Trophoblast cell (in vitro differentiated cells and primary cell): ENCODE measurements around the gene MMP24OS.
A peak's percentile ranks its signal among the peaks of the same experiment; 100 is the strongest.

Experiments
- DNase-seq, 2 donors: peaks; one replicate each; pipeline ENCODE4 v3.0.0-alpha.2; 2016
- H2AFZ ChIP-seq: 2 replicates; pipeline ENCODE4 v1.6.1; 2013; ENCODE audit warnings: low read length, moderate library complexity, mild to moderate bottlenecking; ENCODE audit not compliant: insufficient read depth, poor library complexity
- H2AK5ac ChIP-seq: 2 replicates; pipeline ENCODE4 v1.6.1; 2013; ENCODE audit warnings: mild to moderate bottlenecking, low read length
- H2BK120ac ChIP-seq: 2 replicates; pipeline ENCODE4 v1.6.1; 2013; ENCODE audit warnings: low read length, mild to moderate bottlenecking, moderate library complexity; ENCODE audit not compliant: insufficient read depth, poor library complexity
- H2BK12ac ChIP-seq: 2 replicates; pipeline ENCODE4 v1.6.1; 2013; ENCODE audit warnings: mild to moderate bottlenecking, low read length, moderate library complexity
- H2BK5ac ChIP-seq: 2 replicates; pipeline ENCODE4 v1.6.1; 2013; ENCODE audit warnings: low read length, low read depth, moderate library complexity, mild to moderate bottlenecking; ENCODE audit not compliant: poor library complexity
- H3K14ac ChIP-seq: 2 replicates; pipeline ENCODE4 v1.6.1; 2013; ENCODE audit warnings: mild to moderate bottlenecking, low read length
- H3K18ac ChIP-seq: 2 replicates; pipeline ENCODE4 v1.6.1; 2013; ENCODE audit warnings: mild to moderate bottlenecking, low read length
- H3K23ac ChIP-seq: 2 replicates; pipeline ENCODE4 v1.6.1; 2013; ENCODE audit warnings: low read length
- H3K27ac ChIP-seq: 2 replicates; pipeline ENCODE4 v1.5.1; 2013; ENCODE audit warnings: low read depth, mild to moderate bottlenecking, inconsistent platforms, low read length, moderate library complexity
- H3K27me3 ChIP-seq: 2 replicates; pipeline ENCODE4 v1.6.1; 2013; ENCODE audit warnings: inconsistent platforms, mild to moderate bottlenecking, low read length, moderate library complexity; ENCODE audit not compliant: insufficient read depth
- H3K36me3 ChIP-seq, 2 experiments: 1 replicate in 1 of 2; 2 replicates in 1 of 2; pipeline ENCODE4 v1.6.1; 2013; ENCODE audit warnings: low read length in 2 of 2, mild to moderate bottlenecking in 2 of 2, moderate library complexity in 1 of 2; ENCODE audit not compliant: insufficient read depth in 2 of 2, control insufficient read depth in 1 of 2
- H3K4ac ChIP-seq: 2 replicates; pipeline ENCODE4 v1.6.1; 2013; ENCODE audit warnings: low read depth, mild to moderate bottlenecking, low read length, moderate library complexity
- H3K4me1 ChIP-seq, 2 experiments: 1 replicate in 1 of 2; 2 replicates in 1 of 2; pipeline ENCODE4 v1.6.1; 2013; ENCODE audit warnings: low read length in 2 of 2, mild to moderate bottlenecking in 2 of 2, moderate library complexity in 1 of 2; ENCODE audit not compliant: insufficient read depth in 2 of 2, control insufficient read depth in 1 of 2
- H3K4me2 ChIP-seq: 2 replicates; pipeline ENCODE4 v1.6.1; 2013; ENCODE audit warnings: inconsistent platforms, mild to moderate bottlenecking, low read length, moderate library complexity
- H3K4me3 ChIP-seq: 2 replicates; pipeline ENCODE4 v1.5.1; 2013; ENCODE audit warnings: mild to moderate bottlenecking, low read depth, low read length, inconsistent platforms
- H3K79me1 ChIP-seq: one replicate; pipeline ENCODE4 v1.6.1; 2013; ENCODE audit warnings: low read length
- H3K79me2 ChIP-seq: 2 replicates; pipeline ENCODE4 v1.6.1; 2013; ENCODE audit warnings: low read length, mild to moderate bottlenecking; ENCODE audit not compliant: control insufficient read depth, insufficient read depth, poor library complexity
- H3K9ac ChIP-seq: 2 replicates; pipeline ENCODE4 v1.6.1; 2013; ENCODE audit warnings: mild to moderate bottlenecking, low read length
- H3K9me3 ChIP-seq: 2 replicates; pipeline ENCODE4 v1.6.1; 2013; ENCODE audit warnings: low read depth, mild to moderate bottlenecking, control low read depth, inconsistent platforms, low read length; ENCODE audit not compliant: insufficient read depth
- H4K12ac ChIP-seq: 2 replicates; pipeline ENCODE4 v1.6.1; 2013; ENCODE audit warnings: low read depth, mild to moderate bottlenecking, low read length, moderate library complexity
- H4K8ac ChIP-seq: 2 replicates; pipeline ENCODE4 v1.6.1; 2013; ENCODE audit warnings: low read depth, mild to moderate bottlenecking, low read length, moderate library complexity
- H4K91ac ChIP-seq: one replicate; pipeline ENCODE4 v1.6.1; 2013; ENCODE audit warnings: low read depth, mild to moderate bottlenecking, low read length, moderate library complexity
- WGBS: extraction: QIAGEN DNeasy Blood & Tissue Kit; methylation state at CpG from one replicate; pipeline ENCODE4 v1.1.7; 2013; ENCODE audit warnings: missing lambda C conversion rate; ENCODE audit not compliant: insufficient read length, insufficient coverage; ENCODE audit errors: extremely low coverage; 5-methylcytosine and 5-hydroxymethylcytosine counted together

Gene MMP24OS

GRCh38 chr20:35271073-35271882 lies 6.6 kb downstream of the MMP24OS start:
- Histone ChIP-seq H2BK5ac (no peak overlapping the region), H3K27me3 (no peaks in the 10 kb centered on the region), H3K79me1 (peaks cover 24% of the 10 kb centered on the region), H3K14ac (no peak overlapping the region), H3K27ac (no peak overlapping the region), H2AK5ac (no peak overlapping the region), H2BK120ac (no peak overlapping the region), H3K36me3 (peaks cover 14 to 15% of the 10 kb centered on the region in 2 experiments), H4K8ac (no peak overlapping the region), H3K18ac (no peak overlapping the region), H4K12ac (no peak overlapping the region), H3K4me1 (peaks cover 29% of the 10 kb centered on the region in 2 experiments), H3K9me3 (no peaks in the 10 kb centered on the region), H3K4me2 (no peak overlapping the region), H3K4me3 (no peak overlapping the region), H3K9ac (no peak overlapping the region), H4K91ac (peak overlapping the region; percentile 9), H3K4ac (no peak overlapping the region), H2AFZ (no peak overlapping the region), H3K79me2 (peaks cover 2% of the 10 kb centered on the region), H2BK12ac (peak overlapping the region; percentile 51), H3K23ac (no peak overlapping the region)
- WGBS = no CpG with 5 or more reads among the region's 20 CpGs
- DNase-seq = no peak

GRCh38 chr20:35270021-35270902 lies 7.7 kb downstream of the MMP24OS start:
- DNase-seq = peak; percentile 26 to 56
- no CpG with 5 or more reads among the region's 19 CpGs for WGBS
- H3K23ac ChIP-seq = no peak overlapping the region
- peak overlapping the region; percentile 33 for H2BK12ac ChIP-seq
- H3K79me1 ChIP-seq = peaks cover 24% of the 10 kb centered on the region
- H3K79me2 ChIP-seq = peaks cover 2% of the 10 kb centered on the region
- no peak overlapping the region for H4K8ac ChIP-seq
- peak overlapping the region; percentile 1 for H4K91ac ChIP-seq
- peak overlapping the region; percentile 43 for H2BK120ac ChIP-seq
- H3K27ac ChIP-seq = peak overlapping the region; percentile 29
- H3K27me3 ChIP-seq = no peaks in the 10 kb centered on the region
- H3K4ac ChIP-seq = no peak overlapping the region
- peaks cover 29% of the 10 kb centered on the region in 2 experiments for H3K4me1 ChIP-seq
- H3K36me3 ChIP-seq = peaks cover 4 to 6% of the 10 kb centered on the region in 2 experiments
- H2BK5ac ChIP-seq = peak overlapping the region; percentile 32
- no peak overlapping the region for H4K12ac ChIP-seq
- H2AK5ac ChIP-seq = peak overlapping the region; percentile 38
- H3K4me2 ChIP-seq = no peak overlapping the region
- H3K9ac ChIP-seq = no peak overlapping the region
- H3K4me3 ChIP-seq = no peak overlapping the region
- no peak overlapping the region for H3K18ac ChIP-seq
- no peak overlapping the region for H2AFZ ChIP-seq
- H3K9me3 ChIP-seq = no peaks in the 10 kb centered on the region
- H3K14ac ChIP-seq = peak overlapping the region; percentile 40

DNA sequence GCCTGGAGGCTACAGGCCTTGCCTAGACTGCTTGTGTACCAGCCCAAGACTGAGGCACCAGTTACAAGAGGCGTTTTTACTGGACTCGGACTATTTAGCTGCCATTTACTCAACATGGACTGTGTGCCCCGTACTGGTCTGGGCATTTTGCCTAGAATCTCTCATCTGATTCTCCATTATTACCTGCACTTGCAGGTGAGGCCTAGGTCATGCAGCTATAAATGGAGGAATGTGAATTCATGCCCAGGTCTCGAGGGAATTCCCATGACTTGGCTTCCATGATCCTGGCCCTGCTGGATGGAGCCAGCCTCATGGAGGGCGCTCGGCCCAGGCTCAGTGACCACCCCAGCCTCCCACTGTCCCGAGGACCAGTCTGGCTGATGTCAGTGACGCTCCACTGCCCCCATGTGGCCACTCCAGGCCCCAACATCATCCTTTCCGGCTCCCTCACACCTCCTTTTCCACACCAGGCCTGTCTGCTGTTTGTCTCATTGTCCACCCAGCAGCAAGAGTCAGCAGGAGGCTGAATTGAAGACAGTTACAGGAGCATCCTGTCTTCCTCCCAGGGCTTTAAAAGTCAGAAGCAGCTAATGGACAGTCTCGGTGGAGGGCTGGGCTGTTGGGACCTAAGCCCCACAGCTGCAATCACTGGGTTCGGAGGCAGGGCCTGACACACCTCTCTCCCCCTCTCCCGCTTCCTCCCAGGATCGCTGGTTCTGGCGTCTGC lies 8.7 kb downstream of the MMP24OS start:
- peak overlapping the region; percentile 20 for H2BK120ac ChIP-seq
- H2BK12ac ChIP-seq = peak overlapping the region; percentile 2
- H4K12ac ChIP-seq = no peak overlapping the region
- H3K79me2 ChIP-seq = peaks cover 2% of the 10 kb centered on the region
- H2AK5ac ChIP-seq = no peak overlapping the region
- no peak overlapping the region for H4K8ac ChIP-seq
- no peak overlapping the region for H2BK5ac ChIP-seq
- H3K4me2 ChIP-seq = no peak overlapping the region
- H3K79me1 ChIP-seq = peaks cover 26% of the 10 kb centered on the region
- no peak overlapping the region for H3K18ac ChIP-seq
- H3K23ac ChIP-seq = no peak overlapping the region
- no peak overlapping the region for H2AFZ ChIP-seq
- no peaks in the 10 kb centered on the region for H3K27me3 ChIP-seq
- no CpG with 5 or more reads among the region's 14 CpGs for WGBS
- DNase-seq = peak; percentile 38 to 70
- H3K9me3 ChIP-seq = no peaks in the 10 kb centered on the region
- H3K27ac ChIP-seq = peak overlapping the region; percentile 29
- peaks cover 2 to 3% of the 10 kb centered on the region in 2 experiments for H3K36me3 ChIP-seq
- peaks cover 34 to 35% of the 10 kb centered on the region in 2 experiments for H3K4me1 ChIP-seq
- H3K9ac ChIP-seq = no peak overlapping the region
- H4K91ac ChIP-seq = peak overlapping the region; percentile 1
- H3K4me3 ChIP-seq = no peak overlapping the region
- H3K14ac ChIP-seq = no peak overlapping the region
- H3K4ac ChIP-seq = no peak overlapping the region

DNA sequence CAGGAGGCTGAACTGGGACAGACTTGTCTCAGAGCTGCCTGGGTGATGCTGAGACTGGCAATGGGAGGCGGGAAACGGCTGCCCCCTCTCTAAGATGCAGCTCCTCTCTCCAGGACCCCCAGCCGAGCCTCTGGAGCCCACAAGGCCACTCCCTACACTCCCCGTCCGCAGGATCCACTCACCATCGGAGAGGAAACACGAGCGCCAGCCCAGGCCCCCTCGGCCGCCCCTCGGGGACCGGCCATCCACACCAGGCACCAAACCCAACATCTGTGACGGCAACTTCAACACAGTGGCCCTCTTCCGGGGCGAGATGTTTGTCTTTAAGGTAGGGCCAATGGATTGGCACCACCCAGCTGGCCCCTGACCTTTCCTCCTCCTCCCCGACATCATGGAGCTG lies 10.8 kb downstream of the MMP24OS start:
- Histone ChIP-seq H4K12ac (no peak overlapping the region), H2BK12ac (peak overlapping the region; percentile 69), H3K18ac (peak overlapping the region; percentile 35), H4K8ac (peak overlapping the region; percentile 2), H3K4ac (no peak overlapping the region), H3K79me2 (peaks cover 9% of the 10 kb centered on the region), H3K23ac (no peak overlapping the region), H4K91ac (peak overlapping the region; percentile 80), H3K4me3 (no peak overlapping the region), H3K14ac (peak overlapping the region; percentile 30), H3K27me3 (no peaks in the 10 kb centered on the region), H3K36me3 (peaks cover 0 to 2% of the 10 kb centered on the region in 2 experiments), H2BK5ac (peak overlapping the region; percentile 49), H2BK120ac (peak overlapping the region; percentile 15), H3K9me3 (no peaks in the 10 kb centered on the region), H3K27ac (no peak overlapping the region), H3K4me1 (peaks cover 44 to 46% of the 10 kb centered on the region in 2 experiments), H2AFZ (no peak overlapping the region), H2AK5ac (peak overlapping the region; percentile 71), H3K9ac (no peak overlapping the region), H3K4me2 (no peak overlapping the region), H3K79me1 (peaks cover 38% of the 10 kb centered on the region)
- no CpG with 5 or more reads among the region's 16 CpGs for WGBS
- no peak for DNase-seq
